GM19455 (cell line): ENCODE measurements around the gene ADRM1.
A peak's percentile ranks its signal among the peaks of the same experiment; 100 is the strongest.

Source experiments
- ATAC-seq: cut with Tn5 transposase; IDR thresholded peaks from one replicate; pipeline ENCODE4 v1.9.1; 2021; ENCODE audit not compliant: unreplicated experiment

The ADRM1 gene, protein sequence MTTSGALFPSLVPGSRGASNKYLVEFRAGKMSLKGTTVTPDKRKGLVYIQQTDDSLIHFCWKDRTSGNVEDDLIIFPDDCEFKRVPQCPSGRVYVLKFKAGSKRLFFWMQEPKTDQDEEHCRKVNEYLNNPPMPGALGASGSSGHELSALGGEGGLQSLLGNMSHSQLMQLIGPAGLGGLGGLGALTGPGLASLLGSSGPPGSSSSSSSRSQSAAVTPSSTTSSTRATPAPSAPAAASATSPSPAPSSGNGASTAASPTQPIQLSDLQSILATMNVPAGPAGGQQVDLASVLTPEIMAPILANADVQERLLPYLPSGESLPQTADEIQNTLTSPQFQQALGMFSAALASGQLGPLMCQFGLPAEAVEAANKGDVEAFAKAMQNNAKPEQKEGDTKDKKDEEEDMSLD

DNA sequence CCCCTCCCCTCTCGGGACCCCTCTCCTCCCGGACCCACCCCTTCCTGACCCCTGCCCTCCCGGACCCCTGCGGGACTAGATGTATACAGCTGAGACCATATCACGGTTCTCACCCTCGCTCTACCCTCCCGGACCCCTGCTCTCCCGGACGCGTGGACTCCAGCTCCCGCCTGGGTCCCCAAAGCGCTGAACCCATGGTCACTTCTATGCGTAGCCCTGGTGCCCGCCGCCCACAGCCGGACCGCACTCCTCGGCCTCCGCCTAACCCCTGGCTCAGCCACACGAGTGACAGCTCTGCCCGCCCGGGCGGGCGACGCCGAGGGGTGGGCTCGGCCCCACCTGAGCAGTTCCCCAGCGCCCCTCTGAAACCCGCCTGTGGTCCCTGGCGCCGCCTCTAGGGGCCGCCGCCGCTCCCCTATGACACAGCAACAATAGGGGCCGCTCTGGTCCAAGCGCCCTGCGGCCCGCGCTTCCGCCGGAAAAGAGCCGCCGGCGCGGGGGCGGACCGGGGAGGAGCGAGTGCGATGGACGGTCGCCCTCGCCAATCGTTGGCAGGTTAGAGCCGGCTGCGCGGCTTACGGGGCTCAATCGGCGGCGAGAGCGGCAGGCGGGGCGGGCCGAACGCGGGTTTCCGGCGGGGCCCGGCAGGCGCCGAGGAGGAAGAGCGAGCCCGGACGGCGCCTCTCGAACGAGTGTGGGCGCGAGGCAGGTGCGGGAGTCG lies at the start of gene ADRM1:
Gene ADRM1, plus strand, starts transcription at position 657 of the 721 bp plus-strand sequence. CDS start 572 bp downstream, outside the sequence.
- ATAC-seq: peak; percentile 80

DNA sequence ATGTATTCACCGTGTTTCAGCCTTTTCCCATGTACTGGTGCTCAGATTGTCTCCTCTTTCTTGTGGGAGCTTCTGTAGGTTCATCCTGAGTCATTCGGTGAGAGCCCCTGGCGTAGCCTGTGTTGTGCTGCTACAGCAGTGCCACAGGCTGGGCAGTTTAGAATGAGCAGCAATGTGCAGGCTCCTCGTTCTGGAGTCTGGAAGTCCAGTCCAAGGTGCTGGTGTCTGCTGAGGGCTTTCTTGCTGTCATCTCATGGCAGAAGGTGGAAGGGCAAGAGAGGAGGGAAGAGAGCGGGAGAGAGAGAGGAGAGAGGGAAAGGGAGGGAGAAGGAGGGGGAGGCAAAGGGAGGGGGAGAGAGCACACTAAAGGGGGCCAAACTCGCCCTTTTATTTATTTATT lies 49.4 kb upstream of the ADRM1 start:
- no peak for ATAC-seq

DNA sequence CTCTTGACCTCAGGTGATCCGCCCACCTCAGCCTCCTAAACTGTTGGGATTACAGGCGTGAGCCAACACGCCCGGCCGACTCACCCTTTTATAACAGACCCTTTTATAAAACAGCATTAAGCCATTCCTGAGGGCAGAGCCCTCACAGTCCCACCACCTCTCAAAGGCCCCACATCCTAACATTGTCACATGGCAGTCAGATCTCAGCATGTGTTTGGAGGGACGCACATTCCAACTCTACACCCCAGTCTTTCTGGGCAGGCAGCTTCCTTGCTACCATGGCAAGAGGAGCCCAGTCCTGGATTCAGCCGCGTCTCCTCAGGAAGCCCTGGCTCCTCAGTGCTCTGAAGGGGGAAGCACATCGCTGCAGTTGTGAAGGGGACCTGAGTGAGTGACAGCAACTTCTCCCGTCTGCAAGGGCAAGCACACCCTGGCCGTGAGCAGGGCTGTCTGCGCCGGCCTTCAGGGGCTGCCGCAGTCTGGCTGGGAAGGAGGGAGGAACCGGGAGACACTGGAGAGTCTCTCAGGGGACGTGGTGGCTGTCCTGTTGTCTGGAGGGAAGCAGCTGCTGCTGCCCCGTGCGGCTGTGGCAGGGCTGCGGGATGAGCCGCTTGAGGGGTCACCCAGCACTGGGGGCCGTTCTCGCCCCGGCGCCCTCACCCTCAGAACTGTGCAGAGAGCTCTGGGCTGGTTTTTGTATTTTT lies 48.6 kb upstream of the ADRM1 start:
- ATAC-seq: no peak

DNA sequence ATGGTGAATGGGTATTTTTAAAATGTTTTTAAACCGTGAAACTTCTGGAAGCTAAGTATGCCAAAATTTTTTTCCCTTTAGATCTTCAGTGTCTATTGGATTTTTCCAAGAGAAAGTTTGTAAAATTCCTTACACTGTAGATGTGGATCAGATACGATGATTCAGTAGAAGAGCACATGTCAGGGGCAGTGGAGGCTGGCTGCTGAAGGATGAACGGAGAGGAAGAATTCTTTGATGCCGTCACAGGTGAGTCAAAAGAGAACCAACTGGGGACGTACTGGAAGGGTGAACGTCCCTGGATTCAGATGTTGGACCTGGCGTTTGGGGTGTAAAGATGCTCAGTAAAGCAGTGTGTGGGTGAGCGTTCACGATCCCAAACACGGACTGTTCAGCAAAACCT lies 46.8 kb upstream of the ADRM1 start:
- no peak for ATAC-seq

DNA sequence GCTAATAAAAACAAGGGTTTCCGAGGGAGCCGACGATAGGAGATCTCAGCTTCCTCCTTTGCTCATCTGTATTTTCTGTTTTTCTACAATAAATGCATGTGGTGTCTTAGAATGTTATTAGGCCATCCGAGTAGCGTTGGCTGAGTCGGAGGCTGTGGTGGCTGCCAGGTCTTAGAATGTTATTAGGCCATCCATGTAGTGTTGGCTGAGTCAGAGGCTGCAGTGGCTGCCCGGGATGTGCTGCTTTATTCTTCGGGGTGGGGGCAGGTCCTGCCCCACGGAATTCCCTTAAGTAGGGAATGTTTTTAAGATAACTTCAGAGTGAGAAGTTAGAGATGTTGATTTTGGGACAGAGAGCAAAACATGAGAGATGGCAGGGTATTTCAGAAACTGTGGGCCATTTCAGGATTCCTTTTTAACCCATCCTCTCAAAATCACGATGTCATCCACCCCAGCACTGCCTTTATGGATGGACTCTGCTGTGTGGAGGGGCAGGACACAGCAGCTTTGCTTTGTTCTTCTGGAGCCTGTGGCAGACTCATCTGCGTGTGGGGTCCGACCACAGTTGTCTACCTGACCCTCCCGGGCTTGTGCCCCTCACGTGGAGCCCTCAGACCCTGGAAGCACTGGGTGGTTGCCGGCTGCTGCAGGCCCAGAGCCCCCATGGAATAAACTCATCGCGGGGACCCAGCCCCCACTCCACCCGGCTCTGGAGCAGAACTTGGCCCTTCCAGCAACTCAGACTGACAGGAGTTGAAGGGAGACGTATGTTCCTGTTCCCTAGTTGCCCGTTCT lies 44.1 kb upstream of the ADRM1 start:
- ATAC-seq: no peak

DNA sequence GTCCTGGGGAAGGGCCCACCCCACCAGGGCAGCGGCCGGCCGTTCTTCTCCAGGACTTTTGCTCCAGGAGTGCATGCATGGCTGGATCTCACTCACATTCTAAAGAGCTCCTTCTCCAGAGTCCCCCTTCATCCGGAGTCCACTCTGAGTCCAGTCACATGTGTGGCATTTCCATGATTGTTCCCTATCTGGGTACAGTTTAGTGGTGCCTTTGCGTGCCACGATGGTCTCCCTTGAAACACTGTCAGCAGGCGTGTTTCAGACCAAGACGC lies 43.6 kb upstream of the ADRM1 start:
- ATAC-seq: no peak

DNA sequence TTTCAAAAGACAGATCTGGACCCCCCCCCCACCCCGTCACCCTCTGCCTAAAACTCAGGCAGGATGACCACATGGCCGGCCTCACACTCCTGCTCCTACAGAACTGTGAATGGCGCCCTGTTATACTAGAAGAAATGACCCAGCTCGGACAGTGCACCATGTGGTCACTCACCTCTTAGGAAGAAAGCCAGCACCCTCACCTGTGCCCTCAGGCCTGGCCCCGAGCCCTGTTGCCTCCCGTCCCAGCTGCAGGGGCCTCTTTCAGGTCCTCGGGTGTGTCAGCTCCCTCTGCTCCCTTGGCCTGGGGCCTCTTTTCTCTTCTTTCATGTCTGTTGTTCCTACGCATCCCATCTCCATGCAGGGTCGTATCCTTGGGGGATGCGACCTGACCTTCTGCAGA lies 40.7 kb upstream of the ADRM1 start:
- no peak for ATAC-seq

DNA sequence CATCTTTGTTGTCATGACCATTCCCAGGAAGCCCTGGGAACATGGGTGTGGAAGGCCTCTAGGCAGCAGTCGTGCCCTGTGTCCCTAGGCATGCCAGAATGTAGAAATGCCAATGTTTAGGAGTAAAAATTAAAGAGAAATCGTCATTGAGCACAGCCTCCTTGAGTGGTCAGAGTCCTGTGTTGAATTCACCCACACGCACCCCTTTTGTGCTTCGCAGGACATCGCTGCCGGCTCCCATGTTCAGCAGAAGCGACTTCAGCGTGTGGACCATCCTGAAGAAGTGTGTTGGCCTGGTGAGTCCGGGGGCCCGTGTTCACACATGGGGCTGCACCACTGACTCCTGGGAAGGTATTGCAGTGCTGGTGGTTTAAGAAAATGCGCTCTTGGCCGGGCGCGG lies 39.4 kb upstream of the ADRM1 start:
- ATAC-seq: no peak

DNA sequence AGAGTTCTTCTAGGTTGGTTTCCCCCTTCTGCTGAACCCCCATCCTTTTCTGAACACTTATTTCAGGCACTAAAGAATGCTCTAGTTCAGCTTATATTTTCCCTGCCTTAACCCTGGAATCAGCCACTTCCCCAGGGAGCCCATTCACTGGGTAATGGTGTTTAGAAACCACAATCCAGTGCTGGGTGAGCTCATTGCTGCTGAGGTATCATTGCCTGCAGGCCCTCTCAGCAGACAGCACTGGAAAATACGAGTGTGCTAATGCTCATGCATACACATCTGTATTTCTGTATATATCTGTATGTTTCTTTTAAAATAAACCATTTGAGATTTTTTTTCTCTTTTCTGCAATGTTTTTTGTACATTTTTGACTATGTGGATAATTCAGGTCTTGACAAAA lies 37.4 kb upstream of the ADRM1 start:
- ATAC-seq: no peak

DNA sequence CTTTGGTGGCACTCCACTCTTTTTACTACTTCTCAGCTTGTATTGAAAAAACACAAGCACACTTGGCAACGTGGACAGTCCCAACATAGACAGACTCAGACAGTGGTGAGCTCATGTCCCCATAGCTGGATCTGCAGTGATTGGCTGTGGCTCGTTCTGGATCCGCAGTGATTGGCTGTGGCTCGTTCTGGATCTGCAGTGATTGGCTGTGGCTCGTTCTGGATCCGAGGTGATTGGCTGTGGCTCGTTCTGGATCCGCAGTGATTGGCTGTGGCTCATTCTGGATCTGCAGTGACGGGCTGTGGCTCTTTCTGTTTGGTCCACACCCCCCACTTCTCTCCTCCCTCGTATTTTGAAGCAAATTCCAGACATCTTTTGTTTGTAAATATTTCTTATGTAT lies 36.5 kb upstream of the ADRM1 start:
- no peak for ATAC-seq

DNA sequence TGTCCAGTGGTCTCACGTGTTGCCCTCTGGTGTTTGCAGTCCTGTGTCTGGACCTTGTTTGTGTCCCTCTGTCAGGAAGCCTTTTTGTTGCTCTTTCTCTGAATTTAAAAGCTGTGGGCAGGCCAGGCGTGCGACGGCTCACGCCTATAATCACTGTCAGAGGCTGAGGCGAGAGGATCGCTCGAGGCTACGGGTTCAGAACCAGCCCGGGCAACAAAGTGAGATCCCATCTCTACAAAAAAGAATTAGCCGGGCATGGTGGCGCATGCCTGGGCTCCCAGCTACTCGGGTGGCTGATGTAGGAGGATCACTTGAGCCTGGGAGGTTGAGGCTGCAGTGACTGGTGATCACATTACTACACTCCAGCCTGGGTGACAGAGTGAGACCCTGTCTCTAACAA lies 35.9 kb upstream of the ADRM1 start:
- ATAC-seq: no peak

DNA sequence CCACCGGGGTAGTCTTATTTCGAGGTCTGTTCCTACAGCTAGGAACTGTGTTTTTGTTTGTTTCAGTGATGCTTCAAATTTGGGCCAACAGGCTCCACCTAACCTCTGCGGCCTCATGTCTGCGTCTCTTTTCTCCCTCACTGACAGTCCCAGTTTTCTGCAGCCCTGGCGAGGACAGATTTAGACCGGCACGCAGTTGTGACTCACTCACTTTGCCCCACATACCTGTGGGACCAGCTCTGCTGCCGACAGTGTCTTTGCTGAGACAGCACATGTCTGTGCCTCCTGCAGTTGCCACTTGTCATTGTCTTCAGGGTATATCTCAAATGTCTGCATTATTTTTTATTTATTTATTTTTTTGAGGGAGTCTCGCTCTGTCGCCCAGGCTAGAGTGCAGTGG lies 35.3 kb upstream of the ADRM1 start:
- no peak for ATAC-seq

DNA sequence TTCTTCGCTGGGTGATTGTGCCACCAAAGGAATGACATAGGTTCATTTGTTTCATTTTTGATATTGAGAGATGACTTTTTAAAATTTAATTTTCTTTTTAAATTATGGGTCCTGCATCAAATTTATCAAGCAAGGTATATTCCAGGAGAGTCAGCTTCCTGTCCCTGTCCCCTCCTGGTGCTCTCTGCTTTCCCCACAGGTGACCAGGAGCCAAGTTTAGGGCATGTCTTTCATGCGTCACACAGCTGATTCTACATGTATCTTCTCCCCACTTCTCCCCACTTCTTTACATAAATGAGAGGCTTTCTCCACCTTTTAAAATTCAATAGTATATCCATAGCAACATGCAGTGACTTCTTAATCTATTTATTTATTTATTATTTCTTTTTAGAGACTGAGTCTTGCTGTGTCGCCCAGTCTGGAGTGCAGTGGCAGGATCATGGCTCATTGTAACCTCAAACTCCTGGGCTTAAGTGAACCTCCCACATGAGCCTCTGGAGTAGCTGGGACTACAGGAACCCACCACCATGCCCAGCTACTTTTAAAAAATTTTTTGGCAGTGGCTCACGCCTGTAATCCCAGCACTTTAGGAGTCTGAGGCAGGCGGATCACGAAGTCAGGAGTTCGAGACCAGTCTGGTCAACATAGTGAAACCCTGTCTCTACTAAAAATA lies 34.4 kb upstream of the ADRM1 start:
- no peak for ATAC-seq

DNA sequence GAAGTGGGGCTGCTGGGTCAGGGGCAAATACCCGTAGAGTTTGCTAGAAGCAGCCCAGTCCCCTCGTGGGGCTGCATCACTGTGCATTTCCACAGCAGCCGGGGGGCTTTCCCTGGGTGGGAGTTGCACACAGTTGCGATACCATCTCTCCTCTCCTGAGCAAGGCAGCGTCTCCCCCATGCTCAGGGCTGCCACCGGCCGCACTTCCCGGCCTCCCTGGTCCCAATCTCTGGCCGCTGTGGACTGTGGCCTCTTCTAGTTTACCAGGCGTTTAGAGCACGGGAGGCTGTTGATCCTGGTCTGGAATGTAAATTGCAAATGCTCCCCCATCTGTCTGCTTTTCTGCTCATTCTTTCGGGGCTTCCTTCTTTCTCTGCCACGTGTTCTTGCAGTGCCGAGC lies 33.4 kb upstream of the ADRM1 start:
- ATAC-seq: no peak

DNA sequence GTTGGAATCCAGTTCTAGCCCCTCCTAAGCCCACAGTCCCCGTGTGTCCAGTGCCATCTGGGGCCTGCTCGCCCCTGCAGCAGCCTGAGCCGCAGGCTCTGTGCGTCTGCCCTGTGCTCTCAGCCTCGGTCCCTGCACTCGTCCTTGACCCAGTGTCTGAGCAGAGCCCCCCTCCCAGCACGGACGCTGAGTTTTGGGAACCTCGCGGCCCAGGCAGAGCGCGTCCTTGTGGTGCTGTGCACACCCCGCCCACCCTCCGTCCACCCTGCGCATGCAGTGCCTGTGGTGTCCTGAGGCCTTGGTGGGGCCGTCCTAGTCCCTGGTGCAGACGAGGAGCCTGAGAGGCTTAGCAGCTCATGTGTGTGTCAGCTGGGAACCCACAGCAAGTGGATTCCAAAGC lies 32.9 kb upstream of the ADRM1 start:
- ATAC-seq: no peak

DNA sequence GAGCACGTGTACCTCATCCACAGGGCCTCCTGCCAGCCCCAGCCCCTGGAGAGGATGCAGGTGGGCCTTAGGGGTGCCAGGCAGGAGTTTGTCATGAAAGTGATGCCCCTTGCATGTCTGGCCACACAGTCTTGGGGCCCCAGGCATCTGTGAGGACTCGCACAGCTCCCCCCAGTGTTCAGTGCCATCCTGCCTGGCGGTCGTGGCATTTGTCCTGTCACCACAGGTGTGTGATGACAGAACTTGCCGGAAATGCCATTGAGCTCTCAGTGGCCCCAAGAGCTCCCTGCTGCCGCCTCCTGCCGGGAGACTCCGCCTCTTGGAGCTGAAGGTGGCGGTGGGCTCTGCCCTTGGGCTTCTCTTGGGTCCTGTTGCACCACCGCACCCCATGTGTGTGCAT lies 30.6 kb upstream of the ADRM1 start:
- ATAC-seq: no peak

DNA sequence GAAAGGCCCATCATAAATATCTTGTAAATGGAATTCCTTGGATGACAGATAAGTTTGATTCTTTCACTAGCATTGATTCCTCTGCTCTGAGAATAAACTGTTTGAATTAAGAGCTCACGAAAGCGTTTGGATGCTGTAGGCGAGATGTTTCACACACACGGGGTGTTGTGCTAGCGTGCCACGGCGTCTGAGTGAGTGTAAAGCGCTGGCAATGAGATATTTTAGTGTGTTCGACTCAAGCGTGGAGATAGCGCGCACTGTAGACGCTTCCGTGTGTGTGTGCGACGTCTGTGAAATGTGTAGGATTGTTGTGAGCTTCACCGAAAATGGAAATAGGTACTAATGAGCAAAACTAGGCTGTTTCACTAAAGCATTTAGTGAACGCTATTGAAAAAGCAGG lies 29.4 kb upstream of the ADRM1 start:
- ATAC-seq: no peak

DNA sequence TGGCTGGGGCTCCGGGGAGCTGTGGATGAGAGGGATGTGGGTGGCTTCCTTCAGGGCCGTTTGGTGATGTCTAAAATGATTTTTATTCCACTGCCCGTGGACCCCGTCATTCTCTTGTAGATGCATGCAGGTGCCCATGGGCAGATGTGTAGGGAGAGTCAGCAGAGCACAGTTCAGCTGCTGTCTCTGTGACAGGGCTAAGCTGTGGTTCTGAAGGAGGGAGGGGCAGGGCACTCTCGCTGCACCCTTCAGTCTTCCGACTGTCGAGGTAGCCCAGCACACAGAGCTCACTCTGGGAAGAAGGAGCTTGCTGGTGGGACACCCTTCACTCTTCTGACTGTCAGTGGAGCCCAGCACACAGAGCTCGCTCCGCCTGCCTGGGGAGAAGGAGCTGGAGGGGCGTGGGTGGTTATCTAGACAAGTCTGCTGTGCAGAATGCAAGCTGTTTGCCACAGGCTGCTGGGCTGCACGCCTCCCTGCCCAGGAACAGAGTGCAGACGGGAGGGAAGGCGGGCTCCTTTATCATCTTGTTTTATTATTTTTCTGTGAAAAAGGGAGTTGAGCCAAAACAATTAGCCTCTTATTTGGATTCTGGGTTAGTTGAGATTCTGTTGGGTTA lies 28.4 kb upstream of the ADRM1 start:
- no peak for ATAC-seq

DNA sequence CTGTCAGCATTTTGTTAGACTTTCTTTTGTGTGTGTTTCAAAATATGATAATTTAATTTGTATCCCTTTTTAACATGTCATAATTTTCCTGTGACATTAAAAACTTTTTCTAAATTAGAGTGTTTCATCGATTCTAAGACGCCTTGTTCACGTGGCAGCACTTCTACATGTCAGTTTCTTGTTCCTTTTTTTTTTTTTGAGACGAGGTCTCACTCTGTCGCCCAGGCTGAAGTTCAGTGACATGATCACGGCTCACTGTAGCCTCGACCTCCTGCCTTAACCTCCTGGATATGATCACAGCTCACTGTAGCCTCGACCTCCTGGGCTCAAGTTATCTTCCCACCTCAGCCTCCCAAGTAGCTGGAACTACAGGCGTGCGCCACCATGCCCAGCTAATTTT lies 27.6 kb upstream of the ADRM1 start:
- no peak for ATAC-seq

DNA sequence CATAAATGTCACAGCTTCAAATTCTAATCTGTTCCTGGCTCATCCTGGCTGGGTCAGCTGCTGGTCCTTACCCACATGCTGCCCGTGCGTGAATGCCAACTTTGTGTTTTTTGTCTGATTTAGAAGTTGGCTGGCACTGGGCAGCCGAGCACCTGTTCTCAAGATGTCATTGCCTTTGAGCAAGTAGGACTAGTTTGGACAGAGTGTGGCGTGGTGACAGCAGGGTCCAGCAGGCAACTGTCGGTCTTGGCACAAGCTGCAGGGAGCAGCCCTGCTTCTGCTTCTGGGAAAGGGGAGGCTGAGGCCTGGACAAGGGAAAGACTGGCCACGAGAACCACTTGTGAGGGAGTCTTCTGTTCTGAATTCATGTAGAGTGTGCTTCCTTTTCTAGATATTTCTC lies 26.4 kb upstream of the ADRM1 start:
- no peak for ATAC-seq
